Fibroblast of the aortic adventitia (primary cell): ENCODE results near the gene HOATZ. TPM values are rescaled to one million over a fixed set of nuclear protein-coding genes. Genes with fewer than 3 reads are reported as not detected.

Experiments used
- DNase-seq: peaks from one replicate; pipeline ENCODE4 v3.0.0-alpha.2; 2010; ENCODE audit warnings: low read depth
- H3K4me3 ChIP-seq: 2 replicates; pipeline ENCODE4 v1.5.1; 2011; ENCODE audit warnings: low read depth, mild to moderate bottlenecking, control low read depth, low read length, moderate library complexity
- total RNA-seq: library from RNA; depleted of rRNA; stranded (reverse); fragments of >200 nt; gene quantifications from 2 replicates; pipeline ENCODE4 v1.2.3, GENCODE V29; 2012; ENCODE audit warnings: low replicate concordance
- TF ChIP-seq, protein P1 (sequence below): IDR thresholded peaks from 2 replicates; pipeline ENCODE4 v1.5.1; 2011; ENCODE audit warnings: mild to moderate bottlenecking, low read length, control low read depth, inconsistent platforms; ENCODE audit not compliant: insufficient read depth

Gene HOATZ
- total RNA-seq, 1 donor, result not detected

GRCh38 chr11:111535281-111535680, 20.7 kb downstream of the HOATZ start:
- no peak overlapping the region for H3K4me3 ChIP-seq
- DNase-seq, result no peak
- TF ChIP-seq, protein P1, sequence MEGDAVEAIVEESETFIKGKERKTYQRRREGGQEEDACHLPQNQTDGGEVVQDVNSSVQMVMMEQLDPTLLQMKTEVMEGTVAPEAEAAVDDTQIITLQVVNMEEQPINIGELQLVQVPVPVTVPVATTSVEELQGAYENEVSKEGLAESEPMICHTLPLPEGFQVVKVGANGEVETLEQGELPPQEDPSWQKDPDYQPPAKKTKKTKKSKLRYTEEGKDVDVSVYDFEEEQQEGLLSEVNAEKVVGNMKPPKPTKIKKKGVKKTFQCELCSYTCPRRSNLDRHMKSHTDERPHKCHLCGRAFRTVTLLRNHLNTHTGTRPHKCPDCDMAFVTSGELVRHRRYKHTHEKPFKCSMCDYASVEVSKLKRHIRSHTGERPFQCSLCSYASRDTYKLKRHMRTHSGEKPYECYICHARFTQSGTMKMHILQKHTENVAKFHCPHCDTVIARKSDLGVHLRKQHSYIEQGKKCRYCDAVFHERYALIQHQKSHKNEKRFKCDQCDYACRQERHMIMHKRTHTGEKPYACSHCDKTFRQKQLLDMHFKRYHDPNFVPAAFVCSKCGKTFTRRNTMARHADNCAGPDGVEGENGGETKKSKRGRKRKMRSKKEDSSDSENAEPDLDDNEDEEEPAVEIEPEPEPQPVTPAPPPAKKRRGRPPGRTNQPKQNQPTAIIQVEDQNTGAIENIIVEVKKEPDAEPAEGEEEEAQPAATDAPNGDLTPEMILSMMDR, result no peak

DNA sequence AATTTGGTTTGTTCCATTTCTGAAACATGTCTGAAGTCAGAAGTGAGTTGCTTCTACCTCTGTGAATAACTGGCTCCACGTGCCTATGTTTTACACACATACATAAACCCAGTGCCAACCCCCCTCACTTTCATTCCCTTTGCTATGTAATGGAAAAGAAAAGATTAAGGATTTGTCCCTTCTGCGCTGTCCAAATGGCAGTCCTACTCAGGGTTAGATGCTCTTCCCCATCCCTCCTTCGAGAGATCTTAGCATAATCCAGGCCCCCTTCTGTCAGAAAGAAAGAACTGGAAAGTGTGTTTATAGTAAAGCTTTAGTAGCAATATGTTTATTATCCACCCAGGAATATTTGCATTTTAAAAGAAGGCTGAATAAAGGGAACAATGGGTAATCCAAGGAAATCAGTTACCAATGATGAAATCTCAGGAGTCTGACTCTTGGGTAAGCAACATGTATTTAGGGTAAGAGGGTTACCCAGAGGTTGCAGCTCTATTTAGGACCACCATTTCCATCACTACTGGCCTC, 22.8 kb downstream of the HOATZ start:
- H3K4me3 ChIP-seq, result no peak overlapping the region
- DNase-seq, result no peak
- TF ChIP-seq, protein P1, result no peak

- TF ChIP-seq, protein P1, result no peak
- no peak for DNase-seq
- no peak overlapping the region for H3K4me3 ChIP-seq
These were observed 24.0 kb downstream of the HOATZ start for GRCh38 chr11:111538407-111539114.

DNA sequence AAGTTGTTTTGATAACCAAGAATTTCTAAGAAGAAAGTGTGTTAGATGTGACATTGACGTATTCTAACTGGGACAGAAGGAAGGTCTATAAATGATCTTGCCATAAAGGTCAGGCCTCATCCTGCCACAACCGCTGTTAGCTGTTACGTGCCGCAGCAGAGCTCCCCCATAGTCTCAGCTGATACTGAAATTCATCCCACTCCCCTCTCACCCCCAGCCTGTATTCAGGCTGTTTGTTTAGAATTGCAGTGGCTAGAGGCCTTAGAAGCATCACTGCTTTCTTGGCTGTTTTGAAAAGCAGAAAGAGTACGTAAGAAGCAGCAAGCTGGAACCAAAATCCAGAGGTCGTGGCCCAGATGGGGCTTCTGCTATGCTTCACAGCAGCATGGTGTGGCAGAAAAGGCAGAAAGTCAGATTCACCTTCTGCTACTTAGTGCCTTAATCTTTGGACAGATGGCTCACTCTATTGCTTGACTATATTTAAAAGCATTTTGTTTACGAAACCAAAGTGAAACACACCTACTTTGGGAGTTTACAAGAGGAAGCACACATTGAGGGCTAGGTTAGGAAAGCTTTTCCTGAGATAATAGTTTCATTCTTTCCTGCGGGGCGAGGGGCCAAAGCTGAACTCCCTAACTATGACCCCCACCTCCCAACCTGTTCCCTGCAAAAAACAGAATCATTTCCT, 25.0 kb downstream of the HOATZ start:
- TF ChIP-seq, protein P1, result no peak
- peak overlapping the region; percentile 68 for H3K4me3 ChIP-seq
- no peak for DNase-seq

GRCh38 chr11:111540114-111540936, 25.7 kb downstream of the HOATZ start, which contains the start of gene LAYN:
Gene LAYN, plus strand, starts transcription at chr11:111540720. Its CDS starts 124 bp downstream, at chr11:111540844.
- TF ChIP-seq, protein P1, result no peak
- peak; percentile 26 for DNase-seq

GRCh38 chr11:111540937-111541253, 26.3 kb downstream of the HOATZ start:
- peak; percentile 15 for DNase-seq
- TF ChIP-seq, protein P1, result no peak
- peak overlapping the region; percentile 68 for H3K4me3 ChIP-seq

More at GRCh38 chr11:111540114-111540936, 25.7 kb downstream of the HOATZ start, which contains the start of gene LAYN:
- peak within 1 kb of the TSS; percentile 68 for H3K4me3 ChIP-seq
